Subcutaneous abdominal adipose tissue (tissue), 5 donors: ENCODE results near the gene MRPS27.

Experiments
- H3K27ac ChIP-seq: one replicate; pipeline ENCODE4 v1.7.0; 2013; ENCODE audit warnings: low read depth, mild to moderate bottlenecking, inconsistent platforms, low read length, moderate library complexity
- H3K27me3 ChIP-seq, 5 donors: one replicate each; pipeline ENCODE4 v1.7.0; 2013; ENCODE audit warnings: low read length in 5 of 5, inconsistent platforms in 1 of 5; ENCODE audit not compliant: control insufficient read depth in 5 of 5, insufficient read depth in 4 of 5
- H3K36me3 ChIP-seq, 5 donors: one replicate each; pipeline ENCODE4 v1.7.0; 2013; ENCODE audit warnings: low read length in 5 of 5; ENCODE audit not compliant: control insufficient read depth in 5 of 5, insufficient read depth in 5 of 5
- H3K4me1 ChIP-seq, 5 donors: one replicate each; pipeline ENCODE4 v1.7.0; 2013; ENCODE audit warnings: low read length in 5 of 5, mild to moderate bottlenecking in 3 of 5, moderate library complexity in 1 of 5; ENCODE audit not compliant: control insufficient read depth in 5 of 5, insufficient read depth in 5 of 5
- H3K4me3 ChIP-seq, 5 donors: one replicate each; pipeline ENCODE4 v1.7.0; 2013; ENCODE audit warnings: low read length in 5 of 5, low read depth in 1 of 5
- H3K9ac ChIP-seq, 5 donors: one replicate each; pipeline ENCODE4 v1.7.0; 2013; ENCODE audit warnings: low read length in 5 of 5, mild to moderate bottlenecking in 4 of 5, moderate library complexity in 3 of 5
- H3K9me3 ChIP-seq, 5 donors: one replicate each; pipeline ENCODE4 v1.7.0; 2013; ENCODE audit warnings: low read length in 5 of 5; ENCODE audit not compliant: control insufficient read depth in 5 of 5
- donor health status: healthy.
- donor health status: healthy.
- donor health status: healthy.
- donor health status: healthy.
- donor health status: healthy.

The MRPS27 gene

DNA sequence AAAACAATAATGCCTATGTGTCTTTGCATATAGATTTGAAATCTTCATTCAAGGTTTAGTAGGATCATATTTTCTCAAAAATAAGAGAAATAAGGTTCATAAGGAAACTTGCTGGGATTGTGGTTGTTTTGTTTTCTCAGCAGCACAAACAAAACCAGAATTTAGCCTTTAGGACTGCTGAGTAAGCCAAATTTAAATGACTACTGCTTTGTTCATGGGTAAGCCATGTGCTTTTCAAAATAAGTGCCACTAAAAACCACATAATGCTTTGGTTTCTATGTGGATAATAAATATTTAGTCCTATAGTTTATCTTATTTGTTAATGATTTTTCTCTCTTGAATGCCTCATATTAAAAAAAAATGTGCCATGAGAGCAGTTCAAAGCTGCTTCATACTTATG, 38.9 kb upstream of the MRPS27 start:
- Histone ChIP-seq H3K9ac (no peak overlapping the region), H3K4me3 (no peak overlapping the region), H3K4me1 (peaks cover 0 to 3% (median 0%) of the 10 kb centered on the region in 5 donors), H3K27ac (no peak overlapping the region), H3K27me3 (no peaks in the 10 kb centered on the region), H3K36me3 (peaks cover 15 to 42% (median 22%) of the 10 kb centered on the region in 5 donors), H3K9me3 (no peaks in the 10 kb centered on the region)

DNA sequence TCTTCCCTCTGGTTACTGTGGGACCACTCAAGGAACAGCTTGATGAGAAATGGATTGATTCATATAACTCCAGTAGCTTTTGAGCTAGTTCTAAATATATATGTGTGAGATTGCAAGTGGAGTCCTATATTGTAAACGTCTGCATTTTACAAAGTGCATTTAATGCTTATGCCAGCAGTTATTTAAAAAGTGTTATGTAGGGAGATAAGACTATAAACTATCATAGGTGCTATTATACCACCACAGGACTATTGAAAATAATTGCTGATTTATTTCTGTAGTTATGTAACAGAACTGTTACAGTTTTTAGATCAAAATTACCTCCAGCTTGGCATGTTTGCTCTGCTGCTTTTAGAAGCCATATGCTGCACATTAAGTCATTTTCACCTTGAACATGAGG, 36.3 kb upstream of the MRPS27 start:
- Histone ChIP-seq H3K27ac (no peak overlapping the region), H3K27me3 (no peaks in the 10 kb centered on the region), H3K9ac (no peak overlapping the region), H3K4me3 (no peak overlapping the region), H3K9me3 (no peaks in the 10 kb centered on the region), H3K36me3 (peaks cover 12 to 33% (median 19%) of the 10 kb centered on the region in 5 donors), H3K4me1 (peaks cover 0 to 3% (median 0%) of the 10 kb centered on the region in 5 donors)

DNA sequence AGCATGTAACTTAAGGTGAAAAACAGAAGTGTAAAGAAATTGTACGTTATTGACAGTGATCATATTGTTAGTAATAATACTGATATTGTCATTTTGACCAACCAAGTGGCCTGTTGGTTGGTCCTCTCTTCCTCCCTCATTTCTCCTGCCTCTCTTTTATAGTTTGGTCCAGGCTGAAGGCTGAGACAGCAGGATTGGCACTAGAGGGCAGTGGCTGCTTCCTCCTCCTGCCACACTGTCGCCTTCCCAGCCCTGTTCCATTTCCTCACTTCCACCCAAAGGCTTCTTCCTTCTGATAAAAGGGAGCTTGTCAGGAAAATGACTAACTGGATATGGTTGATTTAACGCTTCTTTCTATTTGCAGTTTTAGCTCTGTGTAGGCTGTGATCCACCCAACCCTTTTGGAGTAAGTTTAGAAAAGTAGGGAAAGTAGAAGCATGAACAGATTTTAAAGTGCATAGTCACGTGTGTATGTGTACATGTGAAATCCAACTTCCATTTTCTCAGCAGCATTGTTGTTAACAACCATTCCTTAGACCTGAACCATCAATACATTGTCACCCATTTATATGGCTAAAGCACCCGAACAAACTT, 35.8 kb upstream of the MRPS27 start:
- Histone ChIP-seq H3K9ac (no peak overlapping the region), H3K9me3 (no peaks in the 10 kb centered on the region), H3K4me1 (peaks cover 0 to 3% (median 0%) of the 10 kb centered on the region in 5 donors), H3K27me3 (no peaks in the 10 kb centered on the region), H3K27ac (no peak overlapping the region), H3K4me3 (no peak overlapping the region), H3K36me3 (peaks cover 12 to 30% (median 15%) of the 10 kb centered on the region in 5 donors)

DNA sequence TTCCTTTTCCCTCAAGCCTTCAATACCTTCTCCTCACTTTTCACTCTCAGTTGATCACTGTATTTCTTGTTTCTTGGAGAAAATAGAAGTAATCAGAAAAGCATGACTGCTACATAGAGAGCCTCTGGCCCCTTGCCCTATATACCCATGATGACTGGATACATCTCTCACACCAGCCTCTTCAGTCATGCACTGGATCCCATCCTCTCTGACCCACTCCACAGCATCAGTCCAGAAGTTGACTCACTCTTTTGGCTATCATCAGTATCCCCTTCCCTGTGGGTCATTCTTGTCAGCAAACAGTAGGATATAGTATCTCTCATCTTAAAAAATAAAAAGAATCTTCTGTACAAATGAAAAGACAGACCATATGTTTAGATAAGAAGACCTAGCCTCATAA, 33.0 kb upstream of the MRPS27 start:
- H3K4me1 ChIP-seq, result peaks cover 0 to 3% (median 0%) of the 10 kb centered on the region in 5 donors
- H3K27me3 ChIP-seq, result no peaks in the 10 kb centered on the region
- H3K27ac ChIP-seq, result no peak overlapping the region

DNA sequence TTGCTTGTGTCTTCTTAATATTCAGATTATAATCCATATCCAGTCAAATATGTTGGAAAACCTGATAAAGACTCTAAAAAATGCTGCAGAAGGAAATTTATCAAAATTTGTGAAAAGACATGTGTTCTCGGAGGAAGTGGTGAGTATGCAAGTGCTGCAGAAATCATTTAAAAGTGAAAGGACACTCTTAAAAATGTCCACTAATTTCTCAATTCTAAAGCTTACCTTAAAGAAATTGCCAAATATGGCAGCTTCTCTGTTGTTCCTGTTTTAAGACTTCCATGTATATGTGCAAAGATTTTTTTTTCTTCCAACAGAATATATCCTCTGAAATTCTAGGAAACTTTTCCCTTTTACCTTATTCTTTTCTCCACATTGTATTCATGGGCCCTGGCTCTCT, 32.6 kb upstream of the MRPS27 start:
- Histone ChIP-seq H3K9ac (no peak overlapping the region), H3K9me3 (no peaks in the 10 kb centered on the region), H3K4me1 (peaks cover 0 to 3% (median 0%) of the 10 kb centered on the region in 5 donors), H3K27me3 (no peaks in the 10 kb centered on the region), H3K27ac (no peak overlapping the region), H3K36me3 (peaks cover 0 to 6% (median 0%) of the 10 kb centered on the region in 5 donors), H3K4me3 (no peak overlapping the region)

More for the DNA sequence above, 33.0 kb upstream of the MRPS27 start:
- Histone ChIP-seq H3K9me3 (no peaks in the 10 kb centered on the region), H3K36me3 (peaks cover 0 to 6% (median 2%) of the 10 kb centered on the region in 5 donors), H3K9ac (no peak overlapping the region), H3K4me3 (no peak overlapping the region)

DNA sequence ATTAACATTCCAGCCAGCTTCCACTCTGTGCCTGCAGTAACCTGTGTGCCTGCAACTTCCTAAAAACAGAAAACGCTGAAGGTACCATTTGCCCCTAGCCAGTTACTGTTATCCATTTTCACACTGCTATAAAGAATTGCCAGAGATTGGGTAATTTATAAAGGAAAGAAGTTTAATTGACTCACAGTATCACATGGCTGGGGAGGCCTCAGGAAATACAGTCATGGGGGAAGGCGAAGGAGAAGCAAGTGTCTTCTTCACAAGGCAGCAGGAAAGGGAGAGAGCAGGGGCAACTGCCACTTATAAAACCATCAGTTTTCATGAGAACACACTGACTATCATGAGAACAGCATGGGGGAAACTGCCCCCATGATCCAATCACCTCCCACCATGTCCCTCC, 31.3 kb upstream of the MRPS27 start:
- Histone ChIP-seq H3K27me3 (no peaks in the 10 kb centered on the region), H3K9me3 (no peaks in the 10 kb centered on the region), H3K36me3 (peaks cover 0 to 11% (median 0%) of the 10 kb centered on the region in 5 donors), H3K4me1 (peaks cover 0 to 3% (median 0%) of the 10 kb centered on the region in 5 donors), H3K4me3 (no peak overlapping the region), H3K9ac (no peak overlapping the region), H3K27ac (no peak overlapping the region)

DNA sequence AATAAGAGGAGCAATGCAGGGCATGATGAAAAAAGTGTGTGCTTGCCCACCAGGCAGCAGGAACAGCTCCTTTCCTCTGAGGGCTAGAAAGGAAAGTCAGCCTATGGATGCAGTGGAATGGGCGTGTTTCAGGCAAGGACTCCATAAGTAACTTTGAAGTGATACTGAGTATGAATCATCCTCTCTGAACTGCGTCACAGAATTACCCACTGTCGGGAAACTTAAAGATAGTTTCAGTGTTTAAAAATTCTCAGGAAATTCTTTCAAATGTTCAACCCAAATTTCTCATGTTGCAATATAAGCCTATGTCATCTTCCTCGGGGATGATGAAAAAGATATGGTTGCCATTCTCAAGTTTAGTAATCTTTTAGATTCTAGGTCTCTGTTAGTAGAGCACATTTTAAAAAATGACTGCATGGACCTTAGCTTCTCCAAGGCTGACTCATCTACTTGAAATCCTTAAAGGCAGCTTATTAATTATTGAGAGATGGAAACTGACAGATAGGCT, 27.8 kb upstream of the MRPS27 start:
- H3K36me3 ChIP-seq, result peaks cover 7 to 22% (median 10%) of the 10 kb centered on the region in 5 donors
- no peak overlapping the region for H3K4me3 ChIP-seq
- H3K9ac ChIP-seq, result no peak overlapping the region
- H3K27ac ChIP-seq, result no peak overlapping the region
- H3K9me3 ChIP-seq, result no peaks in the 10 kb centered on the region
- no peaks in the 10 kb centered on the region for H3K4me1 ChIP-seq
- no peaks in the 10 kb centered on the region for H3K27me3 ChIP-seq

DNA sequence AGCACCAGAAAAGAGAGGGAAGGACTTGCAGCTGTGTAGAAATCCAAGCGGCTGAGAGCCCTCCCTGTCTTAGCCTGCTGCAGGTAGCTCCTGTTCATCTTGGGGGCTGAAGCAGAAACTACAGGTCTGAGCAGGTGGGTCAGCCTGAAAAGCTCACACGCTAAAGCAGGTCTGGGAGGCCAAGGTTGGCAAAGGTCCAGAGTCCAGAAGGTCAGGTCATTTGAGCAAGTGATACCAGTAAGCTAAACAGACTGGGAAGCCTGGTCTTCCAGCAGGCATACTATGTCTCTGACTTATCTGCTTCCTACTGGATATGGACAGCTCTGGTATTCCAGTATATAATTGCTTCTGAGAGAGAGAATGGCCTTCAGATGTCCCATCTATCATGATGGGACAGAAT, 26.4 kb upstream of the MRPS27 start:
- Histone ChIP-seq H3K4me3 (no peak overlapping the region), H3K4me1 (peaks cover 0 to 3% (median 0%) of the 10 kb centered on the region in 5 donors), H3K27ac (no peak overlapping the region), H3K27me3 (no peaks in the 10 kb centered on the region), H3K36me3 (peaks cover 7 to 27% (median 13%) of the 10 kb centered on the region in 5 donors), H3K9ac (no peak overlapping the region), H3K9me3 (no peaks in the 10 kb centered on the region)

DNA sequence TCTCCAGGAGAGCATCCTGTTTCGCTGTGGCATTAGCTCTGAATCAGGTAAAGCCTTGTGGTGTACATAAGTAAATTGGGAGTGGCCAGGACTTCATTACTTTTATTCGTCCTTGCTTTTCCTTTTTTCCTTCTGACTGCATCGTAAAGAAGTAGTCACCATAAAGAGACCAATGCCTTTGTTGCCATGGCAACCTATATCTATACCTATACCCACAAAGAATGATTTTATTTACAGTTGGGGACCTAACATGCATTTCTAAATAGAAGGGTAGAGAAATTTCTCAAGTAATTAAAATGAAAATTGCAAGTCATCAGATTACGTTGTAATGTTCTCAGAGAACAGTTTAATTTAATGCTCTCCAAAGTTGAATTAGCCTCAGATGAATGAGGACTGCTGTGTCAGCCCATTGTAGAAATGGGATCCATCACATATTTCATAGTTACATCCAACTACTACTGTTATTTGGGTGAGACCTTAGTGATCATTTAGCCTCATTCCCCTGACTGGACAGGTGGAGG, 18.7 kb upstream of the MRPS27 start:
- Histone ChIP-seq H3K9ac (no peak overlapping the region), H3K4me1 (peaks cover 0 to 3% (median 0%) of the 10 kb centered on the region in 5 donors), H3K27ac (no peak overlapping the region), H3K9me3 (no peaks in the 10 kb centered on the region), H3K27me3 (no peaks in the 10 kb centered on the region), H3K4me3 (no peak overlapping the region), H3K36me3 (peaks cover 22 to 44% (median 27%) of the 10 kb centered on the region in 5 donors)

DNA sequence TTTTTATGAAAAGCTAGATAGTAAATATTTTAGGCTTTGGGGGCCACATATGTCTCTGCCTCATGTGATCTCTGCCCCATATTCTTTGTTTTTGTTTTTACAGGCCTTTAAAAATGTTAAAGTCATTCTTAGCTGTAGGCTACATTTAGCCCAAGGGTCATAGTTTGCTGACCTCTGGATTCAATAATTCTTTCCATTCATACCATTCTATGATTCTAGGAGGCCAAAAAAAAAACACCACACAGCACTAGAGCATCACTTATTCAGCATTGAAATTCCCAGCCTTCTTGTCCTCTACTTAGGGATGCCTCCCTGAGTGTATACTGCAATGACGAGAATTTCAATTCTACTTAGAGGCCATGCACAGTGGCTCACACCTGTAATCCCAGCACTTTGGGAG, 17.1 kb upstream of the MRPS27 start:
- Histone ChIP-seq H3K27ac (no peak overlapping the region), H3K36me3 (peaks cover 18 to 40% (median 26%) of the 10 kb centered on the region in 5 donors), H3K4me1 (no peaks in the 10 kb centered on the region), H3K4me3 (no peak overlapping the region), H3K9me3 (no peaks in the 10 kb centered on the region), H3K9ac (no peak overlapping the region), H3K27me3 (no peaks in the 10 kb centered on the region)
